NCI-H748 treated with DMSO at 0.1 percent for 48 hours (cell line): Measurements from ENCODE around the gene BDKRB1.

Experiments used
- DNase-seq: peaks from one replicate; lab custom pipeline; 2025; lab: John Stamatoyannopoulos, UW

The BDKRB1 gene

DNA sequence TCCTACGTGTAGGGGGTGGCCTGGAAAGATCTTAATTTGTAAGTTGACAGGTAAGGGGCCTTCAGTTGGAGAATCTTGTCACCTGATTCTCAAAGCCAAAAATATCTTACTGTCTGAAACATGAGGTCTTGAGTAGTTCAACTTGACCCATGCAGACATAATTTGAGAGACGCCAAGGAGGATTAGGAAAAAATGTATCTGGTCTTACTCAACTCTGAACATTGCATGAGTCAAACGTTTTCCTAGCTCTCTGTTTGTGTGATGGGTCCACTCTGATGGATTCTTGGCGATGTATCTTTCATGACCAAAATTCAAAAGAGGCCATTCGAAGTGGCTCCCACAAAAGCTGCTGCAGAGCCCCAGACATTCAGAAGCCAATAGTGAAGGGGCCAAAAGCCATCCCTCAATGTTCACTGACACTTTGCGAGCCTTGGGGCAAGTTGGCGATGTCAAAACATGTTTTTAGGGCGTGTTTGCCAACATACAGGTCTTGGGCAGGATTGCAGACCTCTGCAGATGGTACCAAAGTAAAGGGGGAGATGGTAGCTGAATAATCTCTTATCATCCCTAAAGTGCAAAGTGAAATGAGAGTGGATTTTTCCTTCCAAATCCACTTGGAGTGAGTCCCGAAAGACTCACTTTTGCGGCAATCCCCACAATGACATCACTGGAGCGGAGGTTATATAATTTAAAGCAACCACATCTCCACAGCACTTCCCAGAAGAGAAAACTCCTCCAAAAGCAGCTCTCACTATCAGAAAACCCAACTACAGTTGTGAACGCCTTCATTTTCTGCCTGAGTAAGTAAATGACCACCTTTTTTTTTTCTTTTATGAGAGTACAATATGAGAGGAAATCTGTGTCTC, at the start of gene BDKRB1:
Gene BDKRB1, plus strand, starts transcription at position 710 of the 866 bp plus-strand sequence. CDS start 7,473 bp downstream, outside the sequence.
- no peak for DNase-seq

- DNase-seq: no peak
These were observed 49.5 kb upstream of the BDKRB1 start for GRCh38 chr14:96206461-96206860.

- DNase-seq: no peak
These were observed 48.3 kb upstream of the BDKRB1 start for GRCh38 chr14:96207686-96208085.

DNA sequence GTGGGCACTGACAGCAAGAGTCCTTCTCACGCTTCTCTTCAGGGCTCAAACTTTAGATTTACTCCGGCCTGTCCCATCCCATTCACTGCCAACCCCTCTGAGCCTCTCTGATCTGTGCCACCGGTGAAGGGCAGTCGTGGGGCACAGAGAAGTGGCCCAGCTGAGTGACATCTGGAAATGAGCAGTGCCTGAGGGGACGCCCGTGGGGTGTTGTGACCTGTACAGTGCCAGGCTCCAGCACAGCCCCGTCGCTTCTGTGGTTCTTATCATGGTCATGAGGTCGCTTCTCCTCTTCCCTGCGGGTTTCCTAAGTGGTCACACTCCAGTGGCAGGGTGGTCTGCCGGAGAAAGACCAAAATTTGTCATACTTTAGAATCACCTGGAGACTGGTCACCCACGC, 47.3 kb upstream of the BDKRB1 start:
- no peak for DNase-seq

GRCh38 chr14:96212140-96212539, 43.9 kb upstream of the BDKRB1 start:
- no peak for DNase-seq

GRCh38 chr14:96212896-96213295, 43.1 kb upstream of the BDKRB1 start:
- no peak for DNase-seq

DNA sequence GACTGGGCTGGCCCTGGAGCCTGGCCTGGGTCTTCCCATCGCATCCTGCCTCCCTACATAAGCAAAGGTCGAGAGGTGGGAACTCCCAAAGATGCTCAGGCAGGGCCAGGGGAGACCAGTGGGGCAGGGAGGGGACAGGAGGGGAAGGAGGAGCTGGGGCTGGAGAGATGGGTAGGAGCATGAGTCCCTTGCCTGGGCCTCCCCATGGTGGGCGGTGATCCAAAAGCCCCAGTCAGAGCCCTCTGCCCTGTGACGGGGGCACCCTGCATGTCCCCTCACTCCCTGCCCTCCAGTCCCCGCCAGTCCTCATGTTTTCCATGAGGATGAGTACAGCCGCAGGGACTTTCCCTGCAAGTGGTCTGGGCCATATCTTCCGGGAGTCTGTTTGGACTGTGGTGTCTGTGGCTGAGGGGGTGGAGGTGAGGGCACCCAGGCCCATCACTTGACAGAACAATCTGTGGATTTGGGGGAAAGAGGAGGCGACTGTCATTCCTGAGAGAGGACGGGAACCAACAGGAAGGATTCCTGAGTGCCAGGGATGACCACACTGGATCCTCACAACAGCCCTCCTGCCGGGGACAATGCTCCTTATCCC, 42.0 kb upstream of the BDKRB1 start:
- no peak for DNase-seq

GRCh38 chr14:96214793-96215192, 41.2 kb upstream of the BDKRB1 start:
- DNase-seq: no peak

DNA sequence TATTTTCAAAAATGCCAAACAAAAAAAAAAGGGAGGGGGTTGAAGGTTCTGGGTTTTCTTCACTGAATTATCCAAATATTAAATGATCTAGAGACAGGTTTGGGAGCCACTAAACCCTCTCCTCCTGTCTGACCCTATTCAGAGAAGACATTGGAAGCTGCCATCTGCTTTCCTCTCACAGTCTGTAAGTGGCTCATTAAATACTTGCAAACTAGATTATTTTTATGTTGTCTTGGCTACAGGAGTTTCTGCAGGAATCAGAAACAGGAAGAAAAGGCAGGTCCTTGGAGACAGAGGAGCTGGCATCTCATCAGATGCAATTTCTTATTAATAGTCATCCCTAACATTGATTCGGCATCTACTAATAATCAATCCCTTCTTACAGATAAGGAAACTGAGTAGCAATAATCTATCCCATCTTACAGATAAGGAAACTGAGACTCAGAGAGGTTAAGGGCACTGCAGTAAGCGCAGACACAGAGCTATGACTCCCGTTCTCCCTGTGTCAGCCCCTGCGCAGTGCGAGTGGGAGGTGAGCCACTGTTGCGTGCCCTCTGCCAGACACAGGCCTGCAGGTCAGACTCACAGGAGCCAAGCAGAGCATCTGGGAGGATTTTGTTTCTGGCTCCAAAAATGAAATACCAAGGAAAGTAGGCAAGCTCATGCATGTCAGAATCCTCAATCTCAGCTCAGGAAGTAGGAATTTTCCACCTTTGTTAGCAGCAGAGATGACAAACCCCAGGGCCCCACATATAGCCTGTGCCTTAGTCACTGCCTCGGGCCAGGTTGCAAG, 40.4 kb upstream of the BDKRB1 start:
- DNase-seq: no peak

- no peak for DNase-seq
These were observed 39.4 kb upstream of the BDKRB1 start for GRCh38 chr14:96216627-96217026.

- peak; percentile 42 for DNase-seq
These were observed 38.6 kb upstream of the BDKRB1 start for GRCh38 chr14:96217376-96217913.

DNA sequence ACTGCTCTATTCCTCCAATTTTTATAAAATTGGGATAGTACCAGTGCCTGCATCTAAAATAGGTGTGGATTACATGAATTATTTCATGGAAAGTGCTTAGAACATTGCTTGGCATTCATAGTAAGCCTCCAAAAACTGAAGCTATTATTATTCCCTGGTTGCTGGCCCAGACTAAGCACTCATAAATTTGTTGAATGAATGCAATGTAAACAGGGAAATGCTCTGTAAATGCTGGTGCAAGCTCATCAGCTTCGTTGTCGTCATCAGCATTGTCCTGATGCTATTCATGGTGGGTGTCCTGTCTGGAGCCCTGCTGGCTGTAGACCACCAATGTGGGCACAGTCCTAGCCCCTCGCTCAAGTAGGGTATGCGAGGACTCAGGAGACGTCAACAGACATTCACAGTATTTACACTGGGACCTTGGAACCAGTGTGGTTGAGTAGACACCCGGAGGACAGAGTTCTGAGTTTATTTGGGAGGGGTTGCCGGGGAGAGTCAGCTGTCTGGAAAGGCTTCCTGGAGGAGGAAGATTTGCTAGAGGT, 34.8 kb upstream of the BDKRB1 start:
- DNase-seq: no peak

- no peak for DNase-seq
These were observed 34.2 kb upstream of the BDKRB1 start for GRCh38 chr14:96221841-96222240.

GRCh38 chr14:96224480-96225096, 31.4 kb upstream of the BDKRB1 start:
- DNase-seq: no peak

GRCh38 chr14:96225213-96225612, 30.8 kb upstream of the BDKRB1 start:
- no peak for DNase-seq

- DNase-seq: no peak
These were observed 30.3 kb upstream of the BDKRB1 start for GRCh38 chr14:96225745-96226151.

DNA sequence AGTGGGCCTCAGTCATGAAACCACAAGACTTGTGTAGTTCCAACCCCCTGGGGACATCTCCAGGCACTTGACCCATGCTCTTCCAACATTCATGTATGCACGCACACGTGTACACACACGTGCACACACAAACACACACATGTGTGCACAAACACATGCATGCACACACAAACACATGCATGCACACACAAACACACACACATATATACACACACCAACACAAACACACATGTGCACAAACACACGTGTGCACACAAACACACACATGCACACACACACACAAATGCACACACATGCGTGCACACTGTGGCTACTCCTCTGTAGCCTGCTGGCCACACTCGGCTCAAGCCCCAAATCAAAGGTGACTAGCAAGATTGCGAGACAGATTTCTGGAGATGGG, 28.6 kb upstream of the BDKRB1 start:
- DNase-seq: no peak

GRCh38 chr14:96229315-96229714, 26.7 kb upstream of the BDKRB1 start:
- DNase-seq: no peak

DNA sequence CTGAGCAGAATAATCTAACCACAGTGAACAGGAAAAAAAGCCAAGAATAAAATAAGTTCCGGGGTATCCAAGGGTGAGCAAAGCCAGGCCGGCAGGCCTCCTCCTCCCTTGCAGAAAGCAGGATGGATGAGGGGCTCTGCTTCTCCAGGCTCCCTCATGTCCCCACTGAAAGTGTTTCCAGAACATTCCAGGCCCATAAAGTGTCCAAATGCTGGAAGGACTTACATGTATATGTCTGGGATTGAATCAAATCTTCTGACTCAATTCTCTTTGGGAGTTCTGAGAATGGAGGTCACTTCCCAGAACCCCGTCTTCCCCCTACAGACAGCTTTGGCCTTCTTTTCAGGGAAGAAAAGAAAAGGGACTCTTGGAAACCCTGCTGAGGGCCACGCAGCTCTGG, 25.0 kb upstream of the BDKRB1 start:
- DNase-seq: no peak

DNA sequence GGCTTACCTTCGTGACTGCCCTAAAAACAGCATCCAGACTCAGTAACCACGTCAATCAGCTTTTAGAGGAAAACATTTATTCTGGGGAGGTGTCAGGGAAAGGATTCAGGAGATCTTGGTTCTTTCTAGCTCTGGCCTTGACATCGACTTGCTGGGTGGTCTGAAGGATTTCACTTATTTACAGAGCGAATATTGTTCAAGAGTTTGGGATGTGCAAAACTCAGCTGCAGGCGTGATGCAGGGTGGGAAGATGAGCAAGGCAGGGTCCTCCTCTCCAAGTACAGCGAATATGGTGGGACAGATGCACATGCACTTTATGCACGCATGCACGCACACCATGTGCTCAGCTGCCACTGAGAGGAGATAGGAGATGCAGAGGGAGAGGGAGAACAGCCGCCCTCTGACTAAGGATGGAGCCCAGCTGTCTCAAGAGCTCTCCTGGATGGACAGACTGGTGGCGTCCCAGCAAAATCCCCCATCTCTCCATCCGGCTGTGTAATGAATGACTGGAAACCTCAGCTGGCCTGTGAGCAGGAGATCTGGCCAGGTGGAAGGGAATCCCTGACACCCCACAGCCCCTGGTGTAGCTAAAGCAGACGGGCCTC, 24.4 kb upstream of the BDKRB1 start:
- no peak for DNase-seq

GRCh38 chr14:96232506-96232905, 23.5 kb upstream of the BDKRB1 start:
- no peak for DNase-seq
